ENCODE results near the gene FBXO41.
A peak's percentile ranks its signal among the peaks of the same experiment; 100 is the strongest.

Gene FBXO41

GRCh38 chr2:73223821-73224220, 60.5 kb downstream of the FBXO41 start:
- Histone ChIP-seq H2BK120ac (ENCODE audit: insufficient read depth, low read length, poor library complexity) (no peak overlapping the region), H2AK5ac (ENCODE audit: low read length) (no peak overlapping the region), H3K9ac (ENCODE audit: low read length) (no peak overlapping the region), H3K4me2 (ENCODE audit: low read length) (no peak overlapping the region), H4K12ac (ENCODE audit: low read depth, low read length) (no peak overlapping the region), H3K9me3 (ENCODE audit: insufficient read depth, low read depth, low read length) (peaks cover 3% of the 10 kb centered on the region), H4K8ac (ENCODE audit: low read depth, low read length) (no peak overlapping the region), H3K23ac (ENCODE audit: low read length) (no peak overlapping the region), H4K91ac (ENCODE audit: low read depth, low read length) (no peak overlapping the region), H3K36me3 (ENCODE audit: control insufficient read depth in 1 of 2, insufficient read depth in 2 of 2, low read length in 2 of 2) (peaks cover 39 to 67% of the 10 kb centered on the region in 2 experiments), H3K27ac (ENCODE audit: low read depth, low read length) (no peak overlapping the region), H3K79me2 (ENCODE audit: control insufficient read depth, insufficient read depth, low read length, poor library complexity) (no peaks in the 10 kb centered on the region), H2AFZ (ENCODE audit: insufficient read depth, low read length, poor library complexity) (no peak overlapping the region), H3K4ac (ENCODE audit: low read depth, low read length) (no peak overlapping the region), H3K4me1 (ENCODE audit: control insufficient read depth in 1 of 2, insufficient read depth in 2 of 2, low read length in 2 of 2) (peaks cover 0 to 2% of the 10 kb centered on the region in 2 experiments), H3K27me3 (ENCODE audit: insufficient read depth, low read length) (no peaks in the 10 kb centered on the region), H2BK5ac (ENCODE audit: low read depth, low read length, poor library complexity) (no peak overlapping the region), H3K79me1 (ENCODE audit: low read length) (no peaks in the 10 kb centered on the region), H3K4me3 (ENCODE audit: low read depth, low read length) (no peak overlapping the region), H3K18ac (ENCODE audit: low read length) (no peak overlapping the region), H3K14ac (ENCODE audit: low read length) (no peak overlapping the region), H2BK12ac (ENCODE audit: low read length) (no peak overlapping the region)
- no CpG with 5 or more reads among the region's 4 CpGs for WGBS (ENCODE audit: extremely low coverage, insufficient coverage, insufficient read length)
- no peak for DNase-seq

- Histone ChIP-seq H3K27me3 (ENCODE audit: insufficient read depth, low read length) (no peaks in the 10 kb centered on the region), H3K14ac (ENCODE audit: low read length) (no peak overlapping the region), H3K9ac (ENCODE audit: low read length) (no peak overlapping the region), H3K79me2 (ENCODE audit: control insufficient read depth, insufficient read depth, low read length, poor library complexity) (peaks cover 5% of the 10 kb centered on the region), H3K23ac (ENCODE audit: low read length) (no peak overlapping the region), H3K27ac (ENCODE audit: low read depth, low read length) (no peak overlapping the region), H3K79me1 (ENCODE audit: low read length) (peaks cover 5% of the 10 kb centered on the region), H2BK12ac (ENCODE audit: low read length) (no peak overlapping the region), H3K36me3 (ENCODE audit: control insufficient read depth in 1 of 2, insufficient read depth in 2 of 2, low read length in 2 of 2) (peaks cover 14 to 25% of the 10 kb centered on the region in 2 experiments), H3K18ac (ENCODE audit: low read length) (no peak overlapping the region), H2BK5ac (ENCODE audit: low read depth, low read length, poor library complexity) (no peak overlapping the region), H4K12ac (ENCODE audit: low read depth, low read length) (no peak overlapping the region), H3K4me3 (ENCODE audit: low read depth, low read length) (no peak overlapping the region), H2AK5ac (ENCODE audit: low read length) (no peak overlapping the region), H2AFZ (ENCODE audit: insufficient read depth, low read length, poor library complexity) (no peak overlapping the region), H3K4me1 (ENCODE audit: control insufficient read depth in 1 of 2, insufficient read depth in 2 of 2, low read length in 2 of 2) (peaks cover 0 to 7% of the 10 kb centered on the region in 2 experiments), H2BK120ac (ENCODE audit: insufficient read depth, low read length, poor library complexity) (no peak overlapping the region), H4K8ac (ENCODE audit: low read depth, low read length) (no peak overlapping the region), H4K91ac (ENCODE audit: low read depth, low read length) (no peak overlapping the region), H3K4me2 (ENCODE audit: low read length) (no peak overlapping the region), H3K4ac (ENCODE audit: low read depth, low read length) (no peak overlapping the region), H3K9me3 (ENCODE audit: insufficient read depth, low read depth, low read length) (no peaks in the 10 kb centered on the region)
- DNase-seq, result peak in 1 of 2 donors; percentile 25
Measured at GRCh38 chr2:73218298-73218697, 66.0 kb downstream of the FBXO41 start.

GRCh38 chr2:73217826-73218225, 66.5 kb downstream of the FBXO41 start:
- Histone ChIP-seq H3K9me3 (ENCODE audit: insufficient read depth, low read depth, low read length) (no peaks in the 10 kb centered on the region), H3K79me2 (ENCODE audit: control insufficient read depth, insufficient read depth, low read length, poor library complexity) (peaks cover 5% of the 10 kb centered on the region), H3K23ac (ENCODE audit: low read length) (no peak overlapping the region), H4K91ac (ENCODE audit: low read depth, low read length) (no peak overlapping the region), H2AK5ac (ENCODE audit: low read length) (no peak overlapping the region), H3K4me1 (ENCODE audit: control insufficient read depth in 1 of 2, insufficient read depth in 2 of 2, low read length in 2 of 2) (peaks cover 0 to 7% of the 10 kb centered on the region in 2 experiments), H3K36me3 (ENCODE audit: control insufficient read depth in 1 of 2, insufficient read depth in 2 of 2, low read length in 2 of 2) (peaks cover 11 to 21% of the 10 kb centered on the region in 2 experiments), H2BK12ac (ENCODE audit: low read length) (no peak overlapping the region), H3K9ac (ENCODE audit: low read length) (no peak overlapping the region), H3K18ac (ENCODE audit: low read length) (no peak overlapping the region), H3K14ac (ENCODE audit: low read length) (no peak overlapping the region), H2AFZ (ENCODE audit: insufficient read depth, low read length, poor library complexity) (no peak overlapping the region), H2BK5ac (ENCODE audit: low read depth, low read length, poor library complexity) (no peak overlapping the region), H3K27me3 (ENCODE audit: insufficient read depth, low read length) (no peaks in the 10 kb centered on the region), H3K4me2 (ENCODE audit: low read length) (no peak overlapping the region), H3K27ac (ENCODE audit: low read depth, low read length) (no peak overlapping the region), H2BK120ac (ENCODE audit: insufficient read depth, low read length, poor library complexity) (no peak overlapping the region), H3K4me3 (ENCODE audit: low read depth, low read length) (no peak overlapping the region), H3K4ac (ENCODE audit: low read depth, low read length) (no peak overlapping the region), H4K12ac (ENCODE audit: low read depth, low read length) (no peak overlapping the region), H4K8ac (ENCODE audit: low read depth, low read length) (no peak overlapping the region), H3K79me1 (ENCODE audit: low read length) (peaks cover 5% of the 10 kb centered on the region)
- no peak for DNase-seq
- no CpG with 5 or more reads among the region's 2 CpGs for WGBS (ENCODE audit: extremely low coverage, insufficient coverage, insufficient read length)

- Histone ChIP-seq H3K4me1 (ENCODE audit: control insufficient read depth in 1 of 2, insufficient read depth in 2 of 2, low read length in 2 of 2) (peaks cover 0 to 7% of the 10 kb centered on the region in 2 experiments), H3K14ac (ENCODE audit: low read length) (no peak overlapping the region), H3K27ac (ENCODE audit: low read depth, low read length) (no peak overlapping the region), H2BK120ac (ENCODE audit: insufficient read depth, low read length, poor library complexity) (no peak overlapping the region), H3K9me3 (ENCODE audit: insufficient read depth, low read depth, low read length) (no peaks in the 10 kb centered on the region), H2BK5ac (ENCODE audit: low read depth, low read length, poor library complexity) (no peak overlapping the region), H3K79me2 (ENCODE audit: control insufficient read depth, insufficient read depth, low read length, poor library complexity) (peaks cover 5% of the 10 kb centered on the region), H3K9ac (ENCODE audit: low read length) (no peak overlapping the region), H3K36me3 (ENCODE audit: control insufficient read depth in 1 of 2, insufficient read depth in 2 of 2, low read length in 2 of 2) (peaks cover 6 to 15% of the 10 kb centered on the region in 2 experiments), H3K27me3 (ENCODE audit: insufficient read depth, low read length) (no peaks in the 10 kb centered on the region), H2BK12ac (ENCODE audit: low read length) (no peak overlapping the region), H4K8ac (ENCODE audit: low read depth, low read length) (no peak overlapping the region), H3K79me1 (ENCODE audit: low read length) (peaks cover 5% of the 10 kb centered on the region), H3K18ac (ENCODE audit: low read length) (no peak overlapping the region), H3K4me3 (ENCODE audit: low read depth, low read length) (no peak overlapping the region), H3K4ac (ENCODE audit: low read depth, low read length) (no peak overlapping the region), H4K12ac (ENCODE audit: low read depth, low read length) (no peak overlapping the region), H2AFZ (ENCODE audit: insufficient read depth, low read length, poor library complexity) (no peak overlapping the region), H2AK5ac (ENCODE audit: low read length) (no peak overlapping the region), H3K23ac (ENCODE audit: low read length) (no peak overlapping the region), H4K91ac (ENCODE audit: low read depth, low read length) (no peak overlapping the region), H3K4me2 (ENCODE audit: low read length) (no peak overlapping the region)
- no CpG with 5 or more reads among the region's 5 CpGs for WGBS (ENCODE audit: extremely low coverage, insufficient coverage, insufficient read length)
- no peak for DNase-seq
Measured at GRCh38 chr2:73217160-73217559, 67.1 kb downstream of the FBXO41 start.
